RPMI7951 (cell line): ENCODE measurements around the gene SEPTIN5. TPM values are rescaled to one million over a fixed set of nuclear protein-coding genes. Genes with fewer than 3 reads are reported as not detected.

Experiments used
- DNase-seq: peaks from one replicate; pipeline ENCODE4 v3.0.0-alpha.2; 2012; ENCODE audit warnings: low read depth
- total RNA-seq: library from RNA; depleted of rRNA; stranded (reverse); fragments of >200 nt; shearing (Covaris generic); gene quantifications from 2 replicates; pipeline ENCODE4 v1.2.3, GENCODE V29; 2014

SEPTIN5 gene
- total RNA-seq, 1 experiment from 2014 or later: 8.2 TPM

DNA sequence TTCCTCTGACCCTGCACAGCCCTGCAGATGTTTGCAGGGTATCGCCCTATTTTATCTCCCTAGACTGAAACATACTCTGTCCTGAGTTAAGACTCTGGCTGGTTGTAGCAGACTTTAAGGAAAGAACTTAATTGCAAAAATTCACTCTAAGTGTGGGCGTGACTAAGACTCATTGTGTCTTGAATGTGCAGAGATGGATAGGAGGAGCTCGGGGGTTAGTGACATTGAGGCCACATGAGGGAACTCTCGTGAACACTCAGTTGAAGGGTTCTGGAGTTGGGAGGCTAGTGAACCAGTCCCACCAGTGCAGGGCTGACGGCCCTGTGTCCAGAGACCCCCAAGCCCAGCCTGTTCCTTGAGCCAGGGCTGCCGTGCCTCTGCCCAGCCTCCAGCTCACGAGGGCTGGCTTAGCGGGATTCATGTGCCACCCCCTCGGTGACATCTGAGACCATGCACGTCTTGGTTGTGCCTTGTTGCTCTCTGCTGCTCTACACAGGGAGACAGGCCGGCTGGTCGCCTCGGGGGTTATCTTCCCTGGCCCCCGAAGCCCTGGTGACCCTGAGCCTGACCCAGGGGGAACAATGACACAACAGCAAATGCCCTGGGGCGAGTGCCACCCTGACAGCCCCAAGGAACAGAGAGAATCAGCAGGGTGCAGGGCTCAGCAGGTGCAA lies 34.8 kb downstream of the SEPTIN5 start:
- DNase-seq: no peak

DNA sequence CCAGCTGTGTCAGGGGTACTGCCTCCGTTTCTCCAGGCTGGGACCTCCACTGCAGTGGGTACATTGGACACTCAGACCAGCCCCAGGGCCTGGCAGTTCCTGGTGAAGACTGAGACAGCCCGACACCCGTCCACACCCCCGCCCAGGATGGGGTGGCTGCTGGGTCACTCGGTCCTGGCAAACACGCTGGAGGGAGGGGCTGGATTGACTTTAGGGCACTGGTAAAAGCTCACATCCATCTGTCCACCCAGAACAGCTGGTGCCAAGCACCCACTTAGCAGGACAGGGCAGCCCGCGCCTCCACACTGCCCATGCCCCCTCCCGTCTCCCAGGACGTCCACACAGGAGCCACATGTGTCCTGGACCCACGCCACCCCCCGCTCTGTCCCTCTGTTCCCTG lies 35.6 kb downstream of the SEPTIN5 start:
- DNase-seq: no peak

DNA sequence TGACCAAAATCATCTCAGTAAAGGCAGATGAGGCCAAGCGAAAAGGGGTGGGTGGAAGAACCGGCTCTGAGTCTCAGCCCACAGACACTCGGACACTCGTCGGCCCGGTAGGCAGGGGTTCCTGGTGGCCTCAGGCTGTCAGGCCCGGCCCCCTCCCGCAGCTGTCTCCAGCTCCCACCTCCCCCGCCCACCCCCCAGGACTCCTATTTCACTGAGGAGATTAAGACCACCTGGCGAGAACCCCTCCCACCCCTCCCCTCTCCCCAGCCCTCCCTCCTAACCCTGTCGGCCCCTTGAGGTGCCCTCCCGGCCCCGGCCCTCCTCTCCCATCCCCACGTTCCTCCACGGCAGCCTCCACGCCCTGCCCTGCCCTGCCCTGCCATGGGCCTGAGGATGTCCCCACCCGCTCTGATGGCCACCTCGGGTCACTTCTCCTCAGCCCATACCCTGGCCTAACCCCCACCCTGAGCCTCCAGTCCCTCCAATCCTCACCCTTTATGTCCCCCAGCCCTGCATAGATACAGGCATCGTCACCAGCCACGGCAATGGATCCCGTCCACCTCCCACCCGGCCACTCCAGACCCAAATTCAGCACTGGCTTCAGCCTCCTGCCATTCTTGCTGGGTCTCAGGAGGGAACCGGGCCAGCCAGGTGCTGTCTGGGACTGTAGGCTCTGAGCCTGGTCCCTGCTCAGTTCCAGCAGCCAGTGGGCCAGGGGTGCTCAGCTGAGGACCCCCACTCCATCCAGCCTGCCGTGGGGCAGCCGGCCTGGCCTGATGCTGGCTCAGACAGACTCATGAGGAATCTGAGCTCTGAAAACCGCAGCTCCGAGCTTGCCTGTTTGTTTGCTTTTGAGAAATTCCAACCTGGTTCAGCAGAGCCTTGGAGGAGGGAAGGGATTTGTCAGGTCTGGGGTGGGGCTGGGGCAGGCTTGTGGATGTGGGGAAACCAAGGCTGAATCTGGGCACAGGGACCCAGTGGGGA lies 36.5 kb downstream of the SEPTIN5 start:
- DNase-seq: no peak

DNA sequence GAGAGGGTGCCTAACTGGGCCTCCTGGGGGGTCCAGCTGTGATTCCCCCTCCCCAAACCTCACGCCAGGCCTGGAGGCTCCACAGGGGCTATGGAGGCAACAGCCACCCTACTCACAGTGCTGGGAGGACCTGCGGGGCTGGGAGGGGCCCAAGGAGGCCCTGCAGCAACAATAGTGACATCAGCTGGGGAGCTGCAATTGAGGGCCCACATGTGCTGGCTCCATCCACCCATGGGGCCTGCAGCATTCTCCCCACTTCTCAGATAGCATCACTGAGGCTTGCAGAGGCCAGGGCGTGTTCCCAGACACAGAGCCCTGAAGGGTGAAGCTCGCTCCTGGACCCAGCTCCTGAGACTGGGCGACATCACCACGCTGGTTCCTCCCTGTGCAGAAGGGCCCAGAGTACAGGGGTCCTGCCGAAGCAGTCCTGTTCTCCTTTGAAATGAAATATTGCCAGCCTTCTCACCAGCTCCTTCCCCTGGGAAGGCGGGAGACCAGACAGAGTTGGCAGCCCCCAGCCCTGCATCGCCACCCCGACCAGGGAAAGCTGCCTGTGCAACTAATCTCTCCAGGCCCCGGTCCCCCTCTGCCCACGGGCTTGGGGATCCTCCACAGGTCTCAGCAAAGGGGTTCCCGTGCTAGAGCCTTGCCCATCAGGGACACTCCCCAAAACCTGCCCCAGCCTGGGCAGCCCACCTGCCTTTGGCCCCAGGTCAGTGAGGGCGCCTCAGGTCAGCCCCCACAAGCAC lies 37.4 kb downstream of the SEPTIN5 start:
- DNase-seq: no peak

DNA sequence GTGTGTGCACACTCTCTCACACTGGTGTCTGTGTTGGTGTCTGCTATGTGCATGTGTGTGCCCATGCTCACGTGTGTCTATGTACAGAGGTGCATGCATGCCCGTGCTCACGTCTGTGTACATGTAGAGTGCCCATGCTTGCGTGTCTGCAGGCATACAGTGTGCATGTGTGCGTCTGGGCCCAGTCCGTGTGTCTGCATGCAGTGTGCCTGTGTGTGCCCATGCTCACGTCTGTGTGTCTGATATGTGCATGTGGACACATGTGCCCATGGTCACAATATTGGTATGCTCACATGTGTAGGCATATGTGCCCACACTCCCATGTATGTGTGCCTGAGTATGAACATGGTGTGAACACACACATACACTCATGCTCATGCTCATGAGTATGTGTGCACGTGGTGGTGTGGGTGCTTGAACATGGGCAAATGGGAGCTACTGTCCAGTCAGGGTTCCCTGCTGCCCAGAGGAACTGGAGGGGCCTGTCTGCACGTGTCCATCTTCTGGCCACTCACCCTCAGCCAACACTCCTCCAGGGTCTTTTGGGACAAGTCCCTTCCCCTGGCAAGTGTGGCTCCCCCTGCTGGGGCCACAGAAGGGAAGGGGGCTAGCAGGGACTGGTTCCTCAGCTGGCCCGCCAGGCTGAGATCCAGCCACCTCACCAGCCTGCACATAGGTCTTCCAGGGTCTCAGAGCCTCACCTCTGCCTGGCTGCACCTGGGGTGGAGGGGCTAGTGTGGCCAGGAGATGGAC lies 39.0 kb downstream of the SEPTIN5 start:
- no peak for DNase-seq

DNA sequence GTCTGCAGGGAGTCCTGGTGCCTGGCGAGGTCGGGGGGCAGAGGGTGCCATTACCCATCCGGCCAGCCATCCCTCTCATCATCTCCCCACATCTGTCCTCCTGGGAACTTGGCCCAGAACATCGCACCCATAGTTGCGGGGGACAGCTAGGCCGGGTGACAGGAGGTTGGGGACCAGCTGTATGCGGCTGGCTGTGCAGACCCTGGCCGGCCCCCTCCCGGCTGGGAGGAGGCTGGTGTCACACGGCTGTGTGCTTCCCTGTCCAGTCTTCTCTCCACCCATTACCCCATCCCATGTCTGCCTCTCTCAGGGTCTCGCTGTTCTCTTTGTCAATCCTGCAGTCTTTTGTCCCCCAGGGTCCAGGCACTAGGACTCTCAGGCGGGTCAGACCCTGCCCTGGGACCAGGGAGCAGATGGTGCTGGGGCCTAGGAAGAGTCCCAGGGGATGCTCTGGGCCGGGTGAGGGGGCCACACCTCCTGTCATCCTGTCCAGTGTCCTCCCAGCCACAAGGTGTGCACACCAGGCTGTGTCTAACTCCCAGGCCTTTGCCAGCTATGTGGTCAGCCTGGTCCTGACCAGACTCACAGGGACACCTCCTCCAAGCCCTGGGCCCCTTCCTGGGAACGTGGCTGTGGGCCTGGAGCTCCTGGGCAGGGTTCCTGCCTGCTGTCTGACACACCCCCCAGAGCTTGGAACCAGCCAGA lies 39.8 kb downstream of the SEPTIN5 start:
- DNase-seq: no peak

DNA sequence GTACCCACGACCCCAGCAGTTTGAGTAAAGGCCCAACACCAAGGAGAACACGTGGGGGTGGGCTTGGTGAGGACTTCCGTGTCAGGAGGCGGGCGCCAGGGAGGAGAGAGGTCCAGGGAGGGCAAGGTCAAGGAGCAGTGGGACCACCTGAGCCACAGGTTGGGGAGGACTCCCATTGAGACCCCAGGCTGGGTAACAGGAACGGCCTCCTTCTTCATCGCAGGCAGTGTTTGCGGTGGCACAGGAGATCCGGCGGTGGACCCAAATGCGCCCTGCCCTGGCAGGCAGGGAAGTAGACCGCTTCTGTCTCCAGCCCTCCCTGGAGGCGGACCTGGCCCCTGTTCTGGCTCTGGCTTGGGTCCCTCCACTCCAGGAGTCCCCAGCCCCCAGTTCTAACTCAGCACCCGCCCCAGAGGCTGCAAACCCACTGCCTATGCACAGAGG lies 40.4 kb downstream of the SEPTIN5 start:
- no peak for DNase-seq

DNA sequence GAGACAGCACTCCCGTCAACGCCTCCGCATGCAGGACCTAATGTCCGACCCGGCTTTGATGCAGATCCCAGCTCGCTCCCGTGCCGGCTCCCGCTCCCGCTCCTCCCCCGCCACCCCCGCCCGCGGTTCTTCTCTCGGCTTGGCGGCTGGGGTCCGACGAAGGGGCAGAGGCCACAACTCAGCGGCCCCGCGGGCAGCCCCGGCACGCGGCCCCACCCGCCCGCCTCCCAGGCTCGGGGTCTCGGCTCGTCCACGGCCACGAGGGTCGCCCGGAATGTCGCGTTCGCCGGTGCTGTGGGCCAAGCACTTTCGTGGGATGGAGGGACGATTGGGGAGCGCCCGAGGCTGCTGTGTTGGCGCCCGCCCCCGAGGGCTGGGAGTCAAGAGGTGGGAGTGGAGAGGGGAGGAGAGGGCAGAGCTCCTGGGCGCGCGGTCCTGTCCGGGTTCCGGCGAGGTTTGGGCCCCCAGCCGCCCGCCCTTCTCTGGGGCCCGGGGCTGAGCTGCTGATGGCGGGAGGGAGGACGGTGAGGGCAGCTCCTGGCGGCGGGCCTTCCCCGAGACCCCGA lies 40.9 kb downstream of the SEPTIN5 start:
- DNase-seq: no peak

DNA sequence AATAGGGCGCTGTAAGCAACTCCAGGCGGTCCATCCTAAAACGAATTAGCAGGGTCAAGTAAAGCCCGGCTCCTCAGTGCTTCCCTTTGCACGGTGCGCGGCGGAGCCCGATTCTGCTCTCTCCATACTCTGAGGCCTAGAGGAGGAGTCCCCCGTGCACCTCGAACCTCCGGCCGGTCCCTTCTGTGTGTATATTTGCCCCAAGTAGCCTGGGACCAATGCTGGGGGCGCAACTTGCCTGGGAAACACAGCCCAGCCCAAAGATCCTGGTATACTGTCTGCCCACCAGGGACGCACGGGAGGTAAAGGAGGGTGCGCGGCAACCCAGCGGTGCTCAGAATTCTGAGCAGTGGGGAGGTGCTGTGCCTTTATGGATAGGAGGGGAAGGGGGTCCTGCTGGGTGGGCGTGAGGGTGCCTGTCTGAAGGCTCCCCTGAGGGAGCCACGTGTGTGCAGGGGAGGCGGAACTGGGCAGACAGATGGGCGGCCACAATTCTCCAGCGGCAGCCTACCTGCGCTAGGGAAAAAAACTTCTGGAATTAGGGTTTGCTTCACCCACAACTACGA lies 41.5 kb downstream of the SEPTIN5 start:
- DNase-seq: no peak

DNA sequence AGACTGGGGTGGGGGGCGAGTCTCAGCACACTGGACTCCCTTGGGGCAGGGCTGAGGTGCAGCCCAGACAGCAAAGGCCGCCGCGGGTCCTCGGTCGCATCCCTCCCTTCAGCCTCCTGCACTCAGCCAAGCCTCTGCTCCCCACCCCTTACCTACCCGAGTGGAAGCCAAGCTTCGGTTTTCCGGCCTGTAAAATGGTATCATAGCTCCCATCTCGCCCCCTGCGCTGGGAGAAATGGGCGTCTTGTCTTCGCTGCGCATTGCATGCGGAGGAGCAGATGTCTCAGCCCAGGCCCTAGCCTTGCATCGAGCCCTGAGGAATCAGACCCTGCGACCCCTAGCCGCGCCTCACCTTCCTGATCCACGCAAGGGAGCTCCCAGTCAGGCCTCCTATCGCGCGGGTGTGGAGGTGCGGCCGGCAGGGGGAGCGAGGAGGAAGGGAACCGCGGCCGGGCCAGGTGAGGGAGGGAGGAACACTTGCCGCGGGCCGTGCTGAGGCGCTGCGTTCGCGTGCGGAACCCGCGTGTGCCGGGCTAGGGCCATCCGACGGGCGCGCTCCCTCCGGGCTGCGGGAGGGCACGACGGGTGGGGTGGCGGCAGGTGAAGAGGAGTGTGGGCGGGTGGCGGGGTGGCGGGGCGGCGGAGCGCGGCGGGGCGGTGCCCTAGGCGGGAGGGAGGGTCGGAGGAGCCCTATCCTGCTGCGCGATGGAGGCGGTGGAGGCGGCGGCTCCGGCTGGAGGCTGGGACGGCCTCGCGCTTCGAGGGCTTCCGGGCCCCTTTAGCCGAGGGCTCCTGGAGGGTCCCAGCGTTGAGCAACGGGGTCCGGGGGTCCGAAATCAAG lies 42.2 kb downstream of the SEPTIN5 start:
- peak; percentile 27 for DNase-seq

DNA sequence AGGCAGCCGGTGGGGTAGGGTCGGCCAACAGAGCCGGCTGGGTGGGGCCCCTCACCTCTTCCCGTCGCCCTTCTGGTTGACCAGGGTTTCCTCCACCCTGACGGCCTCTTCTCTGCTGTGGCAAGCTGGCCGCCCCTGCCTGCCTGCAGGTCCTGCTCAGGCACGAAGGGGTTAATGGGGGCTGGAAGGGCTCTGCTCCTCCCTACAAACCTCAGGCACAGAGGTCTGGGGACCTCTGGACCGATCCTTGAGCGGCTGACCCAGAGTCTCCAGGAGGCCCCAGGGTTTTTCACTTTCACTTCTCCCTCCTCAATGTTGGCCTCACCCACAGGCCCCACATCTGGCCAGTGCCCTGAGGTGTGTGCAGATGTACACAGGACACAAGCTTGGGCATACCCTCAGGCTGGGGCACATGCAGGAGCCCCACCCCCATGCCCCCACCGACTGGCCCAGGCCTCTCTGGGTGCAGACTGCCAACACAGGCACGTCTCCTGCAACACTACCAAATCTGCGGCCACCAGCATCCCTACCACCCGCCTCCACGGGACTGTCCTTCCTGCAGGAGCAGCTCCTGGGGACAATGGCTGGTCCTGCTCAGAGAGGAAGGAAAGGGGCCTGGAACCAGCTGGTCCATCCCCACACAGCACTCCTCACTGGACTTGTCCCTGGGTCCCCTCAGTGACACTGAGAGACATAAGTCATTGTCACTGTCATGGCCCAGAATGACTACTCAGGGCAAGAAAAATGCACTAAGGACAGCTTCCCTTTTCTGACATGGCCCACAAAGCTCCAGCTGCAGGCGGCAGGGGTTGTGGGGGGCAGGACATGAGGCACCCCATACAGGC lies 43.1 kb downstream of the SEPTIN5 start:
- peak; percentile 41 for DNase-seq

DNA sequence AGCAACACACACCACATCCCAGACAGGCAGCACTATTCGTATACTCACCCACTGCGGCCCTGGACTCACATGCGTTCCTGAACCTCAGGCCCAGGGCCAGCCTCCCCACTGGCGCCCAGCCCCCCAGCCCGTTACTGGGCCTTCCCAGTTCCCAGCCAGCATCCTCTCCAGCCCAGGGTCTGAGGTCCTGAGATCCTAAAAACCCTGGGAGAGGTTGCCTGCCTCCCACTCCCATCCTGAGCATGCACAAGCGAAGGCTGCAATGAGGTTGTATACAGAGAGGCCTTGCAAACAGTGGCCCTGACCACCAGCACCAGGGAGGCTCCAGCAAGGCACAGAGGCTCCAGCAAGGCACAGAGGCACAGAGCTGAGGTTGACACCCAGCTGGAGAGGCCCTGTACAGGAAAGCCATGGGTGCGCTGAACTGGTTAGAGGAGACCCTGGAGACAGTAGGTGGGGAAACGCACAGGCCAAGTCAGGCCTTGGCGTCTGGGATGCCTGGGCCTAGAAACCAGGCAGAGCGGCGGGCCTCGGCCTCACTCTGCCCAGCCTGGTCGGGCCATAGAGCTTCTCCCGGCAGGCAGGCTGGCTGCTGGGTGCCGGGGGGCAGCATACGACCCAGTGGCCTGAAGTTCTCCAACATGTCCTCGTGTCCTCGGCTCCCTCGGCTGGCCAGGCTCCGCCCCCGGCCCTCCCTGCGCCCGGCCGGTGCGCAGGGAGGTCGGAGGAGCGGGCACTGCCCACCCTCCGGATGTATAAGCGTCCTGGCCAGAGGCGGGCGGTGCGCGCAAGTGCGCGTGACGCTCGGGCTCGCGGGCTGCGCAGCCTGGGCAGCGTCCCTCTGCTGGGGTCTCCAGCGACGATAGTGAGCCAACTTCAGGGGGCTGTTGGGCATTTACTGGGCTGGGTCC lies 43.9 kb downstream of the SEPTIN5 start:
- DNase-seq: no peak

DNA sequence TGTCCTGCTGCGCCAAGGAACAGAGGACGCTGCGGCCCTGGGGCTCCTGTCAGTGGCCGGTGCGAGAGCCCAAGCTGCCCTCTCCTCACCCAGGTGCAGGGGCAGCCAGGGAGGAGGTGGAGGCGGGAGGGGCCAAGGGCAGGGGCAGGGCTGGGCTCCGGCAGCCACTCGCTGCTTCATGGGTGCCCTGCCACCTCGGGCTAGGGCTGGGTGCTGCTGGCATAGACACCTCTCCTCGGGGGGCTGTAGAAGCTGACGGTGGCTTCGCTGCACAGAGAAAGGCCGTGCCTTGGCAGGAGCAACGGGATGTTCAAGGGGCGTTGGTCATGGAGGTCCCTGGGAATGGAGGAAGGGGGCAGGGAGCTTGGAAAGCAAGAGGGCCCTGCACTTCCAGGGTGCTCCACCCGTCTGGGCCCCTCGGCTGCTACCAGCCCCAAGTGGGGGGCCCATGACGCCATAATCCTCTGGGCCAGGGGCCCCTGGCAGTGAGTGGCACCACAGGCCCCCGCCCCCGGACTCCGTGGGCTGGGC lies 44.7 kb downstream of the SEPTIN5 start:
- no peak for DNase-seq

DNA sequence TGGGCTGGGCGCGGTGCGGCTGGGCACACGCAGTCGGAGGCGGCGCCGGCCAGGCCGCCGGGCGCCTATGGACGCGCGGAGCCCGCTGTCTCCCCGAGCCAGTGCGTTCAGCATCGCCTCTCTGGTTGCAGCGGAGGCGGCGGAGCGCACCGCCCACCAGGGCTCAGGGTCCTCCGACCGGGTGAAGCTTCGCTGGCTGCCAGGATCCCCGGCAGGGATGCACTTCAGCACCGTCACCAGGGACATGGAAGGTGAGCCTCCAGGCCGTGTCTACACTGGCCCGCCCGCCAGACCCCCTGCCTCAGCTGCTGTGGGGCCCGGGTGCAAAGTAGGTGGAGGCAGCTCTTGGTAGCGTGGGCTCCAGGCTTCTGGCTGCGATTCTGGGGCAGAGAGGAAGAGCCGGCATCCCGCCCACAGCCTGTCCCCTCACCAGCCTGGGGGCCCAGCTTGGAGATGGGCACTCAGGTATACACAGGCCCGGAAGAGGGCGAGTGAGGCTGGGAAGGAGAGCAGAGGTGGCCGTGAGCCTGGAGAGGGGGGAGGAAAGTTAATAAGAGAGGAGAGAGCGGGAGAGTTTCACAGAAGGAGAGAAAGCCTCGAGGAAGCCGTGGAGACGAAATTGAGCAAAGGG lies 45.2 kb downstream of the SEPTIN5 start:
- no peak for DNase-seq

DNA sequence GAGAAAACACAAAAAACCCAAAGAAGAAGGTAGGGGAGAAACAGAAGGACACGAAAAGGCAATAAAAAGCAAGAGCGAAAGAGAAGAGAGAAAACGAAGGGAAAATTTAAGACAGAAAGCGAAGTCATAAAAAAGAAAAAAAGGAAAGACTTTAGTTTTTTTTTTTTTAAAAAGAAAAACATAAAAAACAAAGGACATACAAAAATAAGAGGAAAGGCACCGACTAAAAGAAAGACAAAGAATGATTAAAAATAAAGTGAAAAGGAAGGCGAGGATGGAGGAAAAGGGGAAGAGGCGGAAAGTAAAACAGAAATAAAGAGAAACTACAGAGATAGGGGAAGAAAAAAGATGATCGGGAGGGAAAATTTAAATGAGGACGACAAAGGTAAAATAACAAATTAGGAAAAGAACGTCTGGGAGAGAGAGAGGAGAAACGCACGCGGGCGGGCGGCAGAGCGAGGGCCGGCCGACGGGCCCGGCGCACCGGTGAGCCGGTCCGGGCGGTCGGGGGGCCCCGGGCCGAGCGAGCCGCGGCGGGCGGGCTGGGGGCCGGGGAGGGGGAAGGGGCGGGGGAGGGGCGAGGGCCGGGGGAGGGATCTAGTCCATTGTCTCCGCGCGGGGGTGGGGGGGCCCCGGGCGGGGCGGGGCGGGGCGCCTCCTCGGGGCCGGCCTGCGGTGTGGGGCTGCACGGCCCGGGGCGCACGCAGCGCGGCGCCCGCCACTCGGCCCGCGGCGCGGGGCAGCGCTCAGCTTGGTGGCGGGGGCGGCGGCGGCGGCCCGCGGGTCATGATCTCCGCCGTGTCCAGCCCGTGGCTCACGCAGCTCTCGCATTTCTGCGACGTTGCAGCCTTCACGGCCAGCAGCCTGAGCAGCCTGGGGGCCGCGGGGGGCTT lies 46.0 kb downstream of the SEPTIN5 start, which contains the start of gene TBX1:
Gene TBX1, plus strand, starts transcription at position 721 of the 893 bp plus-strand sequence. Its CDS starts 66 bp downstream, at position 787.
- DNase-seq: no peak
